GM12878 (cell line): ENCODE measurements around the gene NT5C1A. TPM values are rescaled to one million over a fixed set of nuclear protein-coding genes. Genes with fewer than 3 reads are reported as not detected.

Experiments
- ATAC-seq: fragments of 200-7000 bp; cut with Tn5 transposase; 3 replicates; pipeline ENCODE4 v1.9.1; 2020; ENCODE audit warnings: mild to moderate bottlenecking, moderate library complexity
- BruUV-seq: library from RNA; stranded (reverse); fragments of 400-500 nt; replicated peaks from 2 replicates; lab custom pipeline; 2021; lab: Mats Ljungman, UMichigan
- CTCF ChIA-PET: fragments of 300-600 bp; sonication (Branson Sonifier 250); formaldehyde crosslinking; extraction: SDS; loops from one replicate; lab custom pipeline; 2021; ENCODE audit warnings: inconsistent platforms; lab: Yijun Ruan, JAX
- POLR2A ChIA-PET: fragments of 350-600 bp; formaldehyde crosslinking; extraction: SDS; loops from one replicate; lab custom pipeline; 2021; ENCODE audit warnings: inconsistent platforms; lab: Charles Lee
- RAD21 ChIA-PET: fragments of 300-600 bp; sonication (Branson Sonifier 250); formaldehyde crosslinking; loops from one replicate; lab custom pipeline; 2023; ENCODE audit warnings: antibody characterized with exemption; ENCODE audit not compliant: unreplicated experiment; lab: Charles Lee
- SMC1A ChIA-PET: fragments of 300-600 bp; sonication (Branson Sonifier 250); formaldehyde crosslinking; loops from one replicate; lab custom pipeline; 2023; ENCODE audit not compliant: unreplicated experiment, uncharacterized antibody; lab: Charles Lee
- DNase-seq: peaks from one replicate; pipeline ENCODE4 v3.0.0-alpha.2; 2011; ENCODE audit warnings: low read depth, low spot score
- FAIRE-seq: peaks from 3 replicates; lab custom pipeline; 2011; peaks lifted over from hg19 to GRCh38; lab: Jason Lieb, UNC
- H2AFZ ChIP-seq: 2 replicates; pipeline ENCODE4 v1.6.0; 2011; ENCODE audit warnings: low read depth, low read length, control low read depth; ENCODE audit not compliant: control insufficient read depth
- H3K27ac ChIP-seq: 2 replicates; pipeline ENCODE4 v1.5.1; 2011; ENCODE audit warnings: control low read depth; ENCODE audit not compliant: control insufficient read depth, insufficient read depth
- H3K27me3 ChIP-seq, 2 experiments: replicated peaks in 1 of 2; 2 replicates each; pipeline versions ENCODE4 v1.6.0 to v1.6.1; 2011; ENCODE audit warnings: low read length in 1 of 2; ENCODE audit not compliant: control insufficient read depth in 2 of 2, insufficient read depth in 2 of 2
- H3K36me3 ChIP-seq, 2 experiments: 2 replicates each; pipeline ENCODE4 v1.5.1; 2011; ENCODE audit warnings: low read length in 1 of 2; ENCODE audit not compliant: control insufficient read depth in 2 of 2, insufficient read depth in 2 of 2
- H3K4me1 ChIP-seq: 2 replicates; pipeline ENCODE4 v1.6.1; 2011; ENCODE audit warnings: mild to moderate bottlenecking, low read length, moderate library complexity, mixed read lengths; ENCODE audit not compliant: control insufficient read depth, insufficient read depth
- H3K4me2 ChIP-seq: 2 replicates; pipeline ENCODE4 v1.6.0; 2011; ENCODE audit warnings: control low read depth; ENCODE audit not compliant: control insufficient read depth, insufficient read depth
- H3K4me3 ChIP-seq: fragments of 200-600 bp; sonication (generic); 2 replicates; pipeline ENCODE4 v1.5.1; 2016
- H3K79me2 ChIP-seq: 2 replicates; pipeline ENCODE4 v1.6.0; 2011; ENCODE audit warnings: low read length; ENCODE audit not compliant: control insufficient read depth, insufficient read depth
- H3K9ac ChIP-seq: 2 replicates; pipeline ENCODE4 v1.8.0; 2011; ENCODE audit warnings: low read length, control low read depth, mixed read lengths; ENCODE audit not compliant: control insufficient read depth, insufficient read depth
- H3K9me3 ChIP-seq: replicated peaks from 3 replicates; pipeline ENCODE4 v1.5.1; 2011; ENCODE audit warnings: mild to moderate bottlenecking, low read length; ENCODE audit not compliant: control insufficient read depth, insufficient read depth
- H4K20me1 ChIP-seq: 2 replicates; pipeline ENCODE4 v1.6.0; 2011; ENCODE audit not compliant: control insufficient read depth, insufficient read depth
- CBX5 ChIP-seq: sonication (generic); IDR thresholded peaks from 2 replicates; pipeline ENCODE4 v1.6.1; 2016; ENCODE audit warnings: low read depth, moderate library complexity, mild to moderate bottlenecking, inconsistent platforms
- CREM ChIP-seq: IDR thresholded peaks from 2 replicates; pipeline ENCODE4 v1.6.1; 2014; ENCODE audit warnings: antibody characterized with exemption, low read depth
- HDAC2 ChIP-seq: fragments of 200-600 bp; sonication (generic); IDR thresholded peaks from 2 replicates; pipeline ENCODE4 v1.6.1; 2017
- SREBF2 ChIP-seq: IDR thresholded peaks from 2 replicates; pipeline ENCODE4 v1.6.1; 2012; ENCODE audit warnings: mild to moderate bottlenecking, low read length
- SUPT20H ChIP-seq: IDR thresholded peaks from 2 replicates; pipeline ENCODE4 v1.6.1; 2011; ENCODE audit warnings: low read depth, mild to moderate bottlenecking, low read length, moderate library complexity, borderline replicate concordance; ENCODE audit not compliant: control insufficient read depth
- YY1 ChIP-seq: IDR thresholded peaks from 2 replicates; pipeline ENCODE4 v1.6.1; 2011; ENCODE audit warnings: low read depth, mild to moderate bottlenecking, low read length
- ZNF207 ChIP-seq: fragments of 450-650 bp; IDR thresholded peaks from 2 replicates; pipeline ENCODE4 v1.6.1; 2014; ENCODE audit warnings: antibody characterized with exemption, mild to moderate bottlenecking, borderline replicate concordance
- WGBS: methylation state at CpG from one replicate; pipeline ENCODE4 v1.1.6; 2016; ENCODE audit warnings: low lambda C conversion rate; ENCODE audit not compliant: insufficient replicate concordance, insufficient coverage; ENCODE audit errors: missing lambda C conversion rate; 5-methylcytosine and 5-hydroxymethylcytosine counted together
- in situ Hi-C: fragments of 300-500 bp; cut with MboI; formaldehyde crosslinking; loops from 9 replicates; pipeline ENCODE4 v1.14.3; 2018; ENCODE audit warnings: mixed read lengths
- intact Hi-C: fragments of 100-400 bp; cut with micrococcal nuclease; formaldehyde crosslinking; loops from one replicate; pipeline ENCODE4 v1.14.2; 2022; ENCODE audit not compliant: unreplicated experiment
- polyA plus RNA-seq, 11 experiments: library from polyadenylated mRNA; depleted of rRNA in 4 of 11; unstranded in 6 of 11; stranded (reverse) in 5 of 11; fragments of >200 nt; fragmentation: Nextera tagmentation in 4 of 11; fragmentation: Illumina TruSeq in 1 of 11; extraction: Ambion mirVana in 4 of 11; extraction: Trizol in 1 of 11; gene quantifications; 1 replicate in 1 of 11; 2 replicates in 10 of 11; pipeline versions ENCODE4 v1.2.1 to v1.2.3, GENCODE V29; 2011 to 2016; ENCODE audit warnings: inconsistent platforms in 2 of 11, missing spikeins in 2 of 11, low read depth in 1 of 11
- total RNA-seq, 4 experiments: library from RNA; depleted of rRNA in 3 of 4; stranded (reverse); fragments of >200 nt in 3 of 4; fragmentation: Illumina TruSeq in 1 of 4; extraction: Trizol in 1 of 4; gene quantifications; 2 replicates each; pipeline versions ENCODE4 v1.2.1 to v1.2.3, GENCODE V29; 2013 to 2021
- TF ChIP-seq, protein P1 (sequence below): fragments of 450-650 bp; IDR thresholded peaks from 2 replicates; pipeline ENCODE4 v1.6.1; 2017; ENCODE audit warnings: antibody characterized with exemption, mild to moderate bottlenecking, moderate library complexity
- TF ChIP-seq, protein P2 (sequence below): IDR thresholded peaks from 2 replicates; pipeline ENCODE4 v1.6.1; 2012; ENCODE audit warnings: low read length, inconsistent platforms
- TF ChIP-seq, protein P3 (sequence below): IDR thresholded peaks from 2 replicates; pipeline ENCODE4 v1.6.1; 2011; ENCODE audit warnings: borderline replicate concordance, low read depth, mild to moderate bottlenecking, moderate library complexity, low read length; ENCODE audit not compliant: insufficient read depth, poor library complexity, severe bottlenecking

NT5C1A gene
- total and polyA plus RNA-seq, 10 of the 15 experiments (the other 5 are each of a cell fraction or from before 2014, with no cell fraction given), result 0.05 to 0.77 (median 0.22) TPM; not detected in 1

DNA sequence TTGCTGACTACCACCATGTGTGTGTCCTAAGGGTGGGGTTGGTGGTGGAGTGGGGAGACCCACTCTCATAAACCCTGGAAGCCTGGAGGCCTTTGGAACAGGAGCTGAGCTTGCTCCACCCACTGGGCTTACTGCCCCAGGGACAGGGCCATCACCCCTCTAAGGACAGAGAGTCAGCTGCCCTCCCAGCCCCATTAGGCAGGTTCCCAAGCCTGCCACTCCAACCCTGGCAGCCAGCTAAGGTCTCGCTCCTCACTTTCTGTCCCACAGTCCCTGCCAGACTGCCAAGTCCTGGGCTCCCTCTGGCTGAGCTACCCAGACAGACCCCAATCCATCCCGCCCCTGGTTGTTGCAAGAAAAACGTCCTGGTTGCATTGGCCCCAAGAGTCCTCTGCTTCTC is 3.8 kb downstream of the NT5C1A start:
- TF ChIP-seq YY1 (0 out of 2 replicates have a peak, but pooled peaks have one; percentile 1), ZNF207 (no peak)
- Histone ChIP-seq H3K4me1 (peaks cover 38% of the 10 kb centered on the region), H3K79me2 (no peaks in the 10 kb centered on the region), H2AFZ (no peak overlapping the region), H3K27ac (no peak overlapping the region), H3K27me3 (peaks cover 0 to 5% of the 10 kb centered on the region in 2 experiments; a peak in 2 of 4 replicates), H3K9me3 (no peaks in the 10 kb centered on the region; the same call in 2 of the 3 replicates), H3K4me2 (no peak overlapping the region), H3K9ac (no peak overlapping the region), H3K36me3 (no peaks in the 10 kb centered on the region), H3K4me3 (no peak overlapping the region), H4K20me1 (no peaks in the 10 kb centered on the region)
- FAIRE-seq (no peak), DNase-seq (no peak), ATAC-seq (no peak)
- ChIA-PET RAD21 (interaction anchor here (0.6 to 1.7 kb wide), 3 partner anchors 9 to 61 kb away, joined by 3 to 6 read pairs (median 3); no protein-coding TSS in a partner anchor), POLR2A (no interaction called here), CTCF (interaction anchor here (0.9 to 14.2 kb wide), 11 partner anchors 12 to 476 kb away, joined by 3 to 244 read pairs (median 4); no protein-coding TSS in a partner anchor), SMC1A (interaction anchor here (0.8 to 1.3 kb wide), 3 partner anchors 20 to 476 kb away, joined by 3 to 5 read pairs (median 3); no protein-coding TSS in a partner anchor)
- WGBS, result 97% methylated on average over 3 of the region's 3 CpGs
- no TSS peak for BruUV-seq
- in situ Hi-C loops (no loop called here), intact Hi-C loops (no loop called here)

DNA sequence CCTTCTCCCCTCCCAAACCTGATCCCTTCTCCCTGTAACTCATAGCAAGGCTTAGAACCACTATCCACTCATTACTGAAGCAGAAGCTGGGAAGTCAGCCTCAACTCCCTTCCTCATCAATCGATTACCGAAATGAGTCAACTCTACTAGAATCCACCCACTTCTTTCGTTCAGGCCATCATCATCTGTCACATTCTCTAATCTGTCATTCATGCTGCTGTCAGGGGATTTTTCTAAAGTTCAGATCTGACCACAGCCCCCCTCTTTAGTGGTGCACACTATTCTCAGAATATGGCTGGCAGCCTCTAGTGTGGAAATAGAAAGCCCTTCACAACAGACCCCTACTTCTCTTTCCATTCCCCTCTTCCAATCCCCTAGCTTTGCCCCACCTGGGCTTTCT is 5.1 kb downstream of the NT5C1A start:
- WGBS, result 0% methylated on average over 3 of the region's 3 CpGs
- Histone ChIP-seq H3K27ac (peak overlapping the region; percentile 60), H3K4me1 (peaks cover 33% of the 10 kb centered on the region), H3K79me2 (no peaks in the 10 kb centered on the region), H3K9ac (no peak overlapping the region), H3K27me3 (peaks cover 0 to 5% of the 10 kb centered on the region in 2 experiments; a peak in 2 of 4 replicates), H3K36me3 (no peaks in the 10 kb centered on the region), H2AFZ (no peak overlapping the region), H3K9me3 (no peaks in the 10 kb centered on the region; the same call in 2 of the 3 replicates), H4K20me1 (no peaks in the 10 kb centered on the region), H3K4me2 (peak overlapping the region; percentile 53), H3K4me3 (no peak overlapping the region)
- peak; percentile 93 for DNase-seq
- intact Hi-C loops (no loop called here), in situ Hi-C loops (no loop called here)
- ChIA-PET RAD21 (interaction anchor here (1.6 to 1.7 kb wide), 2 partner anchors 8 to 61 kb away, joined by 5 to 6 read pairs; no protein-coding TSS in a partner anchor), POLR2A (interaction anchor here (0.6 kb wide), 2 partner anchors 591 to 730 kb away, joined by 3 to 5 read pairs; partner anchors contain the start of gene ZMPSTE24), SMC1A (interaction anchor here (0.7 to 1.3 kb wide), 8 partner anchors 8 to 521 kb away, joined by 3 to 5 read pairs (median 3); no protein-coding TSS in a partner anchor), CTCF (interaction anchor here (0.7 to 14.2 kb wide), 6 partner anchors 11 to 475 kb away, joined by 3 to 244 read pairs (median 7); no protein-coding TSS in a partner anchor)
- BruUV-seq, result no TSS peak
- peak; percentile 98 for FAIRE-seq
- peak; percentile 91 for ATAC-seq
- TF ChIP-seq SUPT20H (no peak), SREBF2 (no peak), CREM (peak; percentile 89), CBX5 (no peak), HDAC2 (no peak)
- TF ChIP-seq, protein P1, sequence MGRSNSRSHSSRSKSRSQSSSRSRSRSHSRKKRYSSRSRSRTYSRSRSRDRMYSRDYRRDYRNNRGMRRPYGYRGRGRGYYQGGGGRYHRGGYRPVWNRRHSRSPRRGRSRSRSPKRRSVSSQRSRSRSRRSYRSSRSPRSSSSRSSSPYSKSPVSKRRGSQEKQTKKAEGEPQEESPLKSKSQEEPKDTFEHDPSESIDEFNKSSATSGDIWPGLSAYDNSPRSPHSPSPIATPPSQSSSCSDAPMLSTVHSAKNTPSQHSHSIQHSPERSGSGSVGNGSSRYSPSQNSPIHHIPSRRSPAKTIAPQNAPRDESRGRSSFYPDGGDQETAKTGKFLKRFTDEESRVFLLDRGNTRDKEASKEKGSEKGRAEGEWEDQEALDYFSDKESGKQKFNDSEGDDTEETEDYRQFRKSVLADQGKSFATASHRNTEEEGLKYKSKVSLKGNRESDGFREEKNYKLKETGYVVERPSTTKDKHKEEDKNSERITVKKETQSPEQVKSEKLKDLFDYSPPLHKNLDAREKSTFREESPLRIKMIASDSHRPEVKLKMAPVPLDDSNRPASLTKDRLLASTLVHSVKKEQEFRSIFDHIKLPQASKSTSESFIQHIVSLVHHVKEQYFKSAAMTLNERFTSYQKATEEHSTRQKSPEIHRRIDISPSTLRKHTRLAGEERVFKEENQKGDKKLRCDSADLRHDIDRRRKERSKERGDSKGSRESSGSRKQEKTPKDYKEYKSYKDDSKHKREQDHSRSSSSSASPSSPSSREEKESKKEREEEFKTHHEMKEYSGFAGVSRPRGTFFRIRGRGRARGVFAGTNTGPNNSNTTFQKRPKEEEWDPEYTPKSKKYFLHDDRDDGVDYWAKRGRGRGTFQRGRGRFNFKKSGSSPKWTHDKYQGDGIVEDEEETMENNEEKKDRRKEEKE, result no peak
- TF ChIP-seq, protein P2, sequence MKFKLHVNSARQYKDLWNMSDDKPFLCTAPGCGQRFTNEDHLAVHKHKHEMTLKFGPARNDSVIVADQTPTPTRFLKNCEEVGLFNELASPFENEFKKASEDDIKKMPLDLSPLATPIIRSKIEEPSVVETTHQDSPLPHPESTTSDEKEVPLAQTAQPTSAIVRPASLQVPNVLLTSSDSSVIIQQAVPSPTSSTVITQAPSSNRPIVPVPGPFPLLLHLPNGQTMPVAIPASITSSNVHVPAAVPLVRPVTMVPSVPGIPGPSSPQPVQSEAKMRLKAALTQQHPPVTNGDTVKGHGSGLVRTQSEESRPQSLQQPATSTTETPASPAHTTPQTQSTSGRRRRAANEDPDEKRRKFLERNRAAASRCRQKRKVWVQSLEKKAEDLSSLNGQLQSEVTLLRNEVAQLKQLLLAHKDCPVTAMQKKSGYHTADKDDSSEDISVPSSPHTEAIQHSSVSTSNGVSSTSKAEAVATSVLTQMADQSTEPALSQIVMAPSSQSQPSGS, result peak; percentile 88
- TF ChIP-seq, protein P3, sequence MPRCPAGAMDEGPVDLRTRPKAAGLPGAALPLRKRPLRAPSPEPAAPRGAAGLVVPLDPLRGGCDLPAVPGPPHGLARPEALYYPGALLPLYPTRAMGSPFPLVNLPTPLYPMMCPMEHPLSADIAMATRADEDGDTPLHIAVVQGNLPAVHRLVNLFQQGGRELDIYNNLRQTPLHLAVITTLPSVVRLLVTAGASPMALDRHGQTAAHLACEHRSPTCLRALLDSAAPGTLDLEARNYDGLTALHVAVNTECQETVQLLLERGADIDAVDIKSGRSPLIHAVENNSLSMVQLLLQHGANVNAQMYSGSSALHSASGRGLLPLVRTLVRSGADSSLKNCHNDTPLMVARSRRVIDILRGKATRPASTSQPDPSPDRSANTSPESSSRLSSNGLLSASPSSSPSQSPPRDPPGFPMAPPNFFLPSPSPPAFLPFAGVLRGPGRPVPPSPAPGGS, result peak; percentile 84
